Epithelial cell of prostate (primary cell): ENCODE data around the gene HSD3B7.
"Not testable (repeated sequence)": the region's sequence is repeated elsewhere in the genome, so short reads cannot be mapped to it uniquely, and the experiment has no call there.

Source experiments
- DNase-seq: peaks from one replicate; pipeline ENCODE4 v3.0.0-alpha.2; 2011; ENCODE audit warnings: low read depth, low spot score
- H3K27ac ChIP-seq: fragments of 450-650 bp; 2 replicates; pipeline ENCODE4 v1.5.1; 2017; ENCODE audit warnings: mild to moderate bottlenecking

Gene HSD3B7

DNA sequence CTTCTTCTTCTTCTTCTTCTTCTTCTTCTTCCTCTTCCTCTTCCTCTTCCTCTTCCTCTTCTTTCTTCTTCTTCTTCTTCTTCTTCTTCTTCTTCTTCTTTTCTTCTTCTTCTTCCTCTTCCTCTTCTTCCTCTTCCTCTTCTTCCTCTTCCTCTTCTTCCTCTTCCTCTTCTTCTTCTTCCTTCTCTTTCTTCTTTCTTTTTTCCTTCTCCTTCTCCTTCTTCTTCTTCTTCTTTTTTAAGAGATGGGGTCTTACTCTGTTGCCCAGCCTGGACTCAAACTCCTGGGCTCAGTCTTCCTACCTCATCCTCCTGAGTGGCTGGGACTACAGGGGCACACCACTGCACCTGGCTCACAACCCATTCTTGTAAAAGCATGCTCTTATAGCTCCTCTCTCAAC, 28.3 kb downstream of the HSD3B7 start:
- not testable (repeated sequence) for H3K27ac ChIP-seq, DNase-seq

DNA sequence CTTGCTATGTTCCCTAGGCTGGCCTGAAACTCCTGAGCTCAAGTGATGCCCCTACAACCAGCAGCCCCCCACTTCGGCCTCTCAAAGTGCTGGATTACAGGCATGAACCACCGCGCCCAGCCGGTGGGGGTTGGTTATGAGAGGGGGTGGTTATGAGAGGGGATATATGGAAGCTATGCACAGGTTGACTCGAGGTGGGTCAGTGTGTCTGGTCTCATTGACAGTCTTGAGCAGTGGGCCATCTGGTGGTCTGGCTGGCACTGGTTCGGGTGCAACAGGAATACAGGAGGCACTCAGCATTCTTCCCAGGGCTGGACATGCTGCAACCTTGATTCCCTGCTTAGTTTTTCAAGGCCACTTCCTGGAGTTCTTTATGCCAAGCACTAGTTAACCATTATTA, 31.0 kb downstream of the HSD3B7 start:
- DNase-seq: no peak
- no peak overlapping the region for H3K27ac ChIP-seq

GRCh38 chr16:31017756-31018155, 32.7 kb downstream of the HSD3B7 start:
- not testable (repeated sequence) for DNase-seq, H3K27ac ChIP-seq

DNA sequence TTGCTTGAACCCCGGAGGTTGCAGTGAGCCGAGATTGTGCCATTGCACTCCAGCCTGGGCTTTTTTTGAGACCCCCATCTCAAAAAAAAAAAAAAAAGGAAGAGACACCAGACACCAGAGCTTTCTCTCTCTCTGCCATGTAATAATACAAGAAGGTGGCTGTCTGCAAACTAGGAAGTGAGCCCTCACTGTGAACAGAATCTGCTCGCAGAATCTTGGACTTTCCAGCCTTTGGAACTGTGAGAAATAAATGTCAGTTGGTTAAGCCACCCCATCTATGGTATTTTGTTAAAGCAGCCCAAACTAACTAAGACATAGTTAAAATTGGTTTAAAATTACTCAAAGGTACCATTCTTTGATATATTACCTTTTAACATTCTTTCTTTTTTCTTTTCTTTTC, 35.5 kb downstream of the HSD3B7 start:
- DNase-seq: no peak
- H3K27ac ChIP-seq: no peak overlapping the region

- no peak overlapping the region for H3K27ac ChIP-seq
- no peak for DNase-seq
These were observed 37.7 kb downstream of the HSD3B7 start for GRCh38 chr16:31022544-31023251.

- DNase-seq: no peak
These were observed 38.2 kb downstream of the HSD3B7 start for GRCh38 chr16:31023252-31023602.

GRCh38 chr16:31023627-31024226, 38.7 kb downstream of the HSD3B7 start:
- no peak for DNase-seq
- no peak overlapping the region for H3K27ac ChIP-seq

More at GRCh38 chr16:31023252-31023602, 38.2 kb downstream of the HSD3B7 start:
- no peak overlapping the region for H3K27ac ChIP-seq

- no peak overlapping the region for H3K27ac ChIP-seq
- DNase-seq: no peak
These were observed 40.3 kb downstream of the HSD3B7 start for GRCh38 chr16:31025339-31025738.

- no peak overlapping the region for H3K27ac ChIP-seq
- no peak for DNase-seq
These were observed 44.3 kb downstream of the HSD3B7 start for GRCh38 chr16:31029272-31029671.

- no peak overlapping the region for H3K27ac ChIP-seq
- DNase-seq: no peak
These were observed 46.3 kb downstream of the HSD3B7 start for GRCh38 chr16:31031276-31031675.

DNA sequence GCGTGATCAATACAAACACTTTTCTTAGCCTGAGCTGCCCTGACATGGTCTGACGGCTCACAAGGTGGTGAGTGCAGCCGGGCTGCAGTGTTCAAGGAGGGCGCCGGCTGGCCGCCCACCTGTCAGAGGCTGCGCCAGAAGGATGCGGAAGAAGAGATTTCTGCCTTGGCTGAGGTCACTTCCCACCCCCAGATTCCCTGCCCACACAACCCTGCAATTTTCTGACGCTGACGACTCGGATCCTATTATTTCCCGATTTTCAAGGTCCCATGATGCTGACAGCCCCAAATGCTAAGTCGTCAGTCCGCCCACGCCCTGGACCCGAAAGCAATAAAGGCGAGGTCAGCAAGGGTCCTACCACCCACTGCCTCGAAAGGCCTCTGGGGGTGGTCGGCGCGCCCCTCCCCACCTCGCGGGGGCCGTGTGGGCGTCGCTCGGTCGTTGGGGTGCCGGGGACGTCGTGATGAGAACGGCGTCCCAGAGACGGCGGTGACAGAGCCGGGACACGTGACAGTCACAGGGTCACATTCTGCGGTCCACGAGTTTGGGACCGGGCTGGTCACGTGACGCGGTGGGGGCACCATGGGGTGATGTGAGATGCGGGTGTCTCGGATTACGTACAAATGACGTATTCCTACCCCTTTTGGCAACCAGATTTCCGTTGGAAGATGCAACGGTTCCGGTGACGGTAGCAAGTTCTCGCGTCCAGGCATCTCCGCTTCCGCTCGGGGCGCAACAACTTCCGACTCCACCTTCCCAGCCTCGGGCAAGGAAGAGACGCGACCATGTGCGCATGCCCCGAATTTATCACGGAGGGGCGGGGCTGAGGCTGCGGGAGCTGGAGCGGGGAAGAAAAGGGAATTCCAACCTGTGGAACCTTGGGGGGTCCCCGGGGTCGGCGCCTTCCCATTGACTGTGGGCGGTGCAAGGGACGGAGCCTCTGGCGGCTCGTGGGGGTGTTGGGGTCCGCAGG, 48.0 kb downstream of the HSD3B7 start, which contains the start of gene STX4:
STX4 (plus strand) TSS at position 823 of the 973 bp plus-strand sequence. CDS start 248 bp downstream, outside the sequence.
- DNase-seq: peak; percentile 70
- peak within 1 kb of the TSS; percentile 72 for H3K27ac ChIP-seq

DNA sequence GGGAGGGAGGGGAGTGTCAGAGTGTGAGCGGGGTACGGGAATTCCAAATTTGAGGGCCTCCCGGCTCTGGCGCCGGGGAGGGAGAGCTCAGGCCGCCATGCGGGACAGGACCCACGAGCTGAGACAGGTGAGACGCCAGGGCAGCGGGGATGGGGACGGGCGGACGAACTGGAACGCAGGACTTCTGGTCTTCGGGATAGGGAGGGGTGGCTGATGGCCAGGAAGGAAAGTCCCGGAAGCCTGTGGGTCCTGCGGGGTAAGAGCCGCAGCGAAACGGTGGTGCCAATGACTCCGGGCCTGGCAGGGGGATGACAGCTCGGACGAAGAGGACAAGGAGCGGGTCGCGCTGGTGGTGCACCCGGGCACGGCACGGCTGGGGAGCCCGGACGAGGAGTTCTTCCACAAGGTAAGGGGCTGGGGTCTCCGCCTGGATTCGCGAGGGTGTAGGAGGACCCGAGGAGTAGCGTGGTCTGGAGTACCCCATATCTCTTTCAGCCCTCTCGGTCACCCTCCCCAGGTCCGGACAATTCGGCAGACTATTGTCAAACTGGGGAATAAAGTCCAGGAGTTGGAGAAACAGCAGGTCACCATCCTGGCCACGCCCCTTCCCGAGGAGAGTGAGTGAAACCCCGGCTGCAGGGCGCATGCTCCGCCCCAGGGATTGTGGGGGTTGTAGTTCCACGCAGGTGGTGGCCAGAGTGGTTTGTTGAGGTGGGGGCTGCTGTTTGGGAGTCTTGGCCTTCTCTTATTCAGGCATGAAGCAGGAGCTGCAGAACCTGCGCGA, 48.9 kb downstream of the HSD3B7 start:
- peak; percentile 24 for DNase-seq
- H3K27ac ChIP-seq: peak overlapping the region; percentile 72

DNA sequence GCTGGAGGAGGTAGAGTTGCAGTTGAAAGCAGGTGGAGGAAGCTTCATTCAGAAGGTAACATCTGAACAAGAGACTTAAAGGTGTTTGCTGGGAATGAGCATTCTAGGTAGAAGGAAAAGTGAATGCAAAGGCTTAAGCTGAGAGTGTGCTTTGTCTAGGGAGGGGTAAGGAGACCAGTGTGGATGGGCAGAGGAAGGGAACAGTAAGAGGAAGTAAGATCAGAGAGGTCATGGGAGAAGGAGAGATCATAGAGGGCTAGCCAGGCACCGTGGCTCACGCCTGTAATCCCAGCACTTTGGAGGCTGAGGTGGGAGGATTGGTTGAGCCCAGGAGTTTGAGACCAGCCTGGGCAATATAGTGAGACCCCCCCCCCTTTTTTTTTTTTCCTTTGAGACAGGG, 51.7 kb downstream of the HSD3B7 start:
- DNase-seq: no peak

More for the DNA sequence above, 51.7 kb downstream of the HSD3B7 start:
- H3K27ac ChIP-seq: no peak overlapping the region
